Measurements from ENCODE around the gene KY.

GRCh38 chr3:134666466-134666865 lies 15.6 kb upstream of the KY start:
- TF ChIP-seq ZBTB8A (IDR thresholded peaks at IDR 0.05; ENCODE audit: partially characterized antibody) (no peak), PTBP1 (IDR thresholded peaks at IDR 0.05; ENCODE audit: low read depth, low read length) (no peak), CHCHD3 (CRISPR knock-in tag; IDR thresholded peaks at IDR 0.05) (no peak), ELF2 (CRISPR knock-in tag; IDR thresholded peaks at IDR 0.05) (no peak)
- TF ChIP-seq, protein P1, sequence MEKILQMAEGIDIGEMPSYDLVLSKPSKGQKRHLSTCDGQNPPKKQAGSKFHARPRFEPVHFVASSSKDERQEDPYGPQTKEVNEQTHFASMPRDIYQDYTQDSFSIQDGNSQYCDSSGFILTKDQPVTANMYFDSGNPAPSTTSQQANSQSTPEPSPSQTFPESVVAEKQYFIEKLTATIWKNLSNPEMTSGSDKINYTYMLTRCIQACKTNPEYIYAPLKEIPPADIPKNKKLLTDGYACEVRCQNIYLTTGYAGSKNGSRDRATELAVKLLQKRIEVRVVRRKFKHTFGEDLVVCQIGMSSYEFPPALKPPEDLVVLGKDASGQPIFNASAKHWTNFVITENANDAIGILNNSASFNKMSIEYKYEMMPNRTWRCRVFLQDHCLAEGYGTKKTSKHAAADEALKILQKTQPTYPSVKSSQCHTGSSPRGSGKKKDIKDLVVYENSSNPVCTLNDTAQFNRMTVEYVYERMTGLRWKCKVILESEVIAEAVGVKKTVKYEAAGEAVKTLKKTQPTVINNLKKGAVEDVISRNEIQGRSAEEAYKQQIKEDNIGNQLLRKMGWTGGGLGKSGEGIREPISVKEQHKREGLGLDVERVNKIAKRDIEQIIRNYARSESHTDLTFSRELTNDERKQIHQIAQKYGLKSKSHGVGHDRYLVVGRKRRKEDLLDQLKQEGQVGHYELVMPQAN (IDR thresholded peaks at IDR 0.05; ENCODE audit: borderline replicate concordance): no peak
- TF ChIP-seq, protein P2, sequence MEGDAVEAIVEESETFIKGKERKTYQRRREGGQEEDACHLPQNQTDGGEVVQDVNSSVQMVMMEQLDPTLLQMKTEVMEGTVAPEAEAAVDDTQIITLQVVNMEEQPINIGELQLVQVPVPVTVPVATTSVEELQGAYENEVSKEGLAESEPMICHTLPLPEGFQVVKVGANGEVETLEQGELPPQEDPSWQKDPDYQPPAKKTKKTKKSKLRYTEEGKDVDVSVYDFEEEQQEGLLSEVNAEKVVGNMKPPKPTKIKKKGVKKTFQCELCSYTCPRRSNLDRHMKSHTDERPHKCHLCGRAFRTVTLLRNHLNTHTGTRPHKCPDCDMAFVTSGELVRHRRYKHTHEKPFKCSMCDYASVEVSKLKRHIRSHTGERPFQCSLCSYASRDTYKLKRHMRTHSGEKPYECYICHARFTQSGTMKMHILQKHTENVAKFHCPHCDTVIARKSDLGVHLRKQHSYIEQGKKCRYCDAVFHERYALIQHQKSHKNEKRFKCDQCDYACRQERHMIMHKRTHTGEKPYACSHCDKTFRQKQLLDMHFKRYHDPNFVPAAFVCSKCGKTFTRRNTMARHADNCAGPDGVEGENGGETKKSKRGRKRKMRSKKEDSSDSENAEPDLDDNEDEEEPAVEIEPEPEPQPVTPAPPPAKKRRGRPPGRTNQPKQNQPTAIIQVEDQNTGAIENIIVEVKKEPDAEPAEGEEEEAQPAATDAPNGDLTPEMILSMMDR (IDR thresholded peaks at IDR 0.05 in 2 of 3, conservative IDR thresholded peaks at IDR 0.05 in 1 of 3; ENCODE audit: insufficient read depth in 2 of 3, low read depth in 1 of 3, low read length in 3 of 3): no peak
- TF ChIP-seq, protein P3, sequence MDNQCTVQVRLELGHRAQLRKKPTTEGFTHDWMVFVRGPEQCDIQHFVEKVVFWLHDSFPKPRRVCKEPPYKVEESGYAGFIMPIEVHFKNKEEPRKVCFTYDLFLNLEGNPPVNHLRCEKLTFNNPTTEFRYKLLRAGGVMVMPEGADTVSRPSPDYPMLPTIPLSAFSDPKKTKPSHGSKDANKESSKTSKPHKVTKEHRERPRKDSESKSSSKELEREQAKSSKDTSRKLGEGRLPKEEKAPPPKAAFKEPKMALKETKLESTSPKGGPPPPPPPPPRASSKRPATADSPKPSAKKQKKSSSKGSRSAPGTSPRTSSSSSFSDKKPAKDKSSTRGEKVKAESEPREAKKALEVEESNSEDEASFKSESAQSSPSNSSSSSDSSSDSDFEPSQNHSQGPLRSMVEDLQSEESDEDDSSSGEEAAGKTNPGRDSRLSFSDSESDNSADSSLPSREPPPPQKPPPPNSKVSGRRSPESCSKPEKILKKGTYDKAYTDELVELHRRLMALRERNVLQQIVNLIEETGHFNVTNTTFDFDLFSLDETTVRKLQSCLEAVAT (IDR thresholded peaks at IDR 0.05): no peak

Data from K562 (cell line).